Thyroid gland (tissue), 4 donors: Measurements from ENCODE around the gene MTG1.

ENCODE experiments used
- CTCF ChIP-seq, 6 experiments: fragments of 200-600 bp in 3 of 6; fragments of 450-650 bp in 3 of 6; sonication (generic) in 3 of 6; IDR thresholded peaks; one replicate each; pipeline ENCODE4 v1.5.1; 2016 to 2019; ENCODE audit warnings: antibody characterized with exemption in 6 of 6, mild to moderate bottlenecking in 2 of 6, inconsistent platforms in 1 of 6, moderate library complexity in 1 of 6
- POLR2A ChIP-seq, 2 donors: fragments of 450-650 bp; IDR thresholded peaks; one replicate each; pipeline ENCODE4 v1.6.1; 2017; ENCODE audit warnings: antibody characterized with exemption in 2 of 2, mild to moderate bottlenecking in 2 of 2, moderate library complexity in 1 of 2

DNA sequence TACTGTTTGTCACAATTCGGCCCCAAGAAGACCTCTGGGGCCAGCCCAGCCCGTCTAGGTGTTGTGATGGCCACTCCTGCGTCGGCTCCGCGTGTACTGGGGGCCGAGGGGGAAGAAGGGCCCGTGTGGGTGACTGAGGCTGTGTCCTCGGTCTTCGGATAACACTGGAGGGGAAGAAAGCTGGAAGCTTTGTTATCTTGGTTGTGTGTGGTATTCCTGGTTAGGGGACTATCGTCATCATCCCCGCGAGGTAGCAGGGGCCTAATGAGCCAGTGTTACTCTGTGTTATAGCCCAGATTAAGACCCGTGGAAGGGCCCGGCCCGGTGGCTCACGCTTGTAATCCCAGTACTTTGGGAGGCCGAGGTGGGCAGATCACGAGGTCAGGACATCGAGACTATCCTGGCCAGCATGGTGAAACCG is 854 bp downstream of the MTG1 start:
- no peak for TF ChIP-seq CTCF (IDR thresholded peaks at IDR 0.05)
- TF ChIP-seq POLR2A (IDR thresholded peaks at IDR 0.05): no peak
